Parathyroid adenoma (tissue), 2 donors: ENCODE results near the gene SERPINI2.

Experiments used
- H2AFZ ChIP-seq: fragments of 300-600 bp; sonication (generic); one replicate; pipeline ENCODE4 v1.7.0; 2017; ENCODE audit warnings: antibody characterized with exemption, mild to moderate bottlenecking
- H3K27ac ChIP-seq: fragments of 300-600 bp; sonication (generic); one replicate; pipeline ENCODE4 v1.7.0; 2017
- H3K27me3 ChIP-seq: fragments of 300-600 bp; sonication (generic); one replicate; pipeline ENCODE4 v1.7.0; 2017; ENCODE audit warnings: low read length; ENCODE audit not compliant: control insufficient read depth, insufficient read depth
- H3K36me3 ChIP-seq: fragments of 300-600 bp; sonication (generic); one replicate; pipeline ENCODE4 v1.7.0; 2017; ENCODE audit warnings: low read length; ENCODE audit not compliant: control insufficient read depth, insufficient read depth
- H3K4me1 ChIP-seq: fragments of 300-600 bp; sonication (generic); one replicate; pipeline ENCODE4 v1.7.0; 2017; ENCODE audit warnings: control low read depth
- H3K4me2 ChIP-seq: fragments of 300-600 bp; sonication (generic); one replicate; pipeline ENCODE4 v1.7.0; 2017; ENCODE audit warnings: low read length
- H3K4me3 ChIP-seq: fragments of 300-600 bp; sonication (generic); one replicate; pipeline ENCODE4 v1.7.0; 2017; ENCODE audit warnings: low read depth, low read length
- H3K79me2 ChIP-seq: fragments of 300-600 bp; sonication (generic); one replicate; pipeline ENCODE4 v1.7.0; 2017; ENCODE audit warnings: control low read depth
- H3K9ac ChIP-seq: fragments of 300-600 bp; sonication (generic); one replicate; pipeline ENCODE4 v1.7.0; 2017; ENCODE audit warnings: mild to moderate bottlenecking
- H3K9me3 ChIP-seq: fragments of 300-600 bp; sonication (generic); one replicate; pipeline ENCODE4 v1.7.0; 2017; ENCODE audit warnings: low read length; ENCODE audit not compliant: control insufficient read depth
- CTCF ChIP-seq: fragments of 300-600 bp; sonication (generic); IDR thresholded peaks from one replicate; pipeline ENCODE4 v1.7.0; 2017; ENCODE audit warnings: antibody characterized with exemption, mild to moderate bottlenecking
- donor health status: primary hyperparathyroidism.

SERPINI2 gene

GRCh38 chr3:167501941-167502340 is 28.1 kb upstream of the SERPINI2 start:
- no peaks in the 10 kb centered on the region for H3K36me3 ChIP-seq
- no peaks in the 10 kb centered on the region for H3K79me2 ChIP-seq
- no peaks in the 10 kb centered on the region for H3K4me1 ChIP-seq
- no peak overlapping the region for H2AFZ ChIP-seq
- H3K4me3 ChIP-seq: no peak overlapping the region
- no peak overlapping the region for H3K27ac ChIP-seq
- no peak overlapping the region for H3K9ac ChIP-seq
- H3K27me3 ChIP-seq: no peaks in the 10 kb centered on the region
- H3K9me3 ChIP-seq: no peaks in the 10 kb centered on the region
- no peak for TF ChIP-seq CTCF
- no peak overlapping the region for H3K4me2 ChIP-seq

GRCh38 chr3:167497903-167498302 is 24.1 kb upstream of the SERPINI2 start:
- Histone ChIP-seq H3K27ac (no peak overlapping the region), H3K4me1 (no peaks in the 10 kb centered on the region), H2AFZ (no peak overlapping the region), H3K4me2 (no peak overlapping the region), H3K79me2 (no peaks in the 10 kb centered on the region), H3K9me3 (no peaks in the 10 kb centered on the region), H3K9ac (no peak overlapping the region), H3K4me3 (no peak overlapping the region), H3K36me3 (no peaks in the 10 kb centered on the region), H3K27me3 (no peaks in the 10 kb centered on the region)
- no peak for TF ChIP-seq CTCF

- Histone ChIP-seq H3K79me2 (no peaks in the 10 kb centered on the region), H3K36me3 (no peaks in the 10 kb centered on the region), H2AFZ (no peak overlapping the region), H3K27me3 (no peaks in the 10 kb centered on the region), H3K4me3 (no peak overlapping the region), H3K9ac (no peak overlapping the region), H3K4me2 (no peak overlapping the region), H3K9me3 (no peaks in the 10 kb centered on the region), H3K4me1 (no peaks in the 10 kb centered on the region), H3K27ac (no peak overlapping the region)
- TF ChIP-seq CTCF: no peak
Measured at GRCh38 chr3:167493244-167493643, 19.4 kb upstream of the SERPINI2 start.

- Histone ChIP-seq H3K27me3 (no peaks in the 10 kb centered on the region), H3K9me3 (no peaks in the 10 kb centered on the region), H3K4me1 (no peaks in the 10 kb centered on the region), H3K4me2 (no peak overlapping the region), H2AFZ (no peak overlapping the region), H3K4me3 (no peak overlapping the region), H3K36me3 (no peaks in the 10 kb centered on the region), H3K27ac (no peak overlapping the region), H3K79me2 (no peaks in the 10 kb centered on the region), H3K9ac (no peak overlapping the region)
- TF ChIP-seq CTCF: no peak
Measured at GRCh38 chr3:167491621-167492020, 17.8 kb upstream of the SERPINI2 start.

- no peaks in the 10 kb centered on the region for H3K36me3 ChIP-seq
- no peaks in the 10 kb centered on the region for H3K27me3 ChIP-seq
- TF ChIP-seq CTCF: no peak
- H3K79me2 ChIP-seq: no peaks in the 10 kb centered on the region
- no peak overlapping the region for H2AFZ ChIP-seq
- no peaks in the 10 kb centered on the region for H3K4me1 ChIP-seq
- no peak overlapping the region for H3K27ac ChIP-seq
- no peak overlapping the region for H3K9ac ChIP-seq
- no peaks in the 10 kb centered on the region for H3K9me3 ChIP-seq
- no peak overlapping the region for H3K4me3 ChIP-seq
- H3K4me2 ChIP-seq: no peak overlapping the region
Measured at GRCh38 chr3:167489571-167489970, 15.7 kb upstream of the SERPINI2 start.
